HCT116 (cell line): Measurements from ENCODE around the gene VSNL1. TPM values are rescaled to one million over a fixed set of nuclear protein-coding genes. Genes with fewer than 3 reads are reported as not detected.

ENCODE experiments used
- ATAC-seq: fragments of 200-7000 bp; cut with Tn5 transposase; 2 replicates; pipeline ENCODE4 v1.9.1; 2020; ENCODE audit warnings: mild to moderate bottlenecking, moderate library complexity
- BruUV-seq: library from RNA; stranded (reverse); fragments of 400-500 nt; replicated peaks from 2 replicates; lab custom pipeline; 2021; lab: Mats Ljungman, UMichigan
- CTCF ChIA-PET: fragments of 300-600 bp; sonication (Branson Sonifier 250); formaldehyde crosslinking; loops from one replicate; lab custom pipeline; 2021; ENCODE audit warnings: antibody characterized with exemption; lab: Charles Lee
- POLR2A ChIA-PET: fragments of 300-600, 350-600 bp; sonication (Branson Sonifier 250); formaldehyde crosslinking; loops from one replicate; lab custom pipeline; 2021; ENCODE audit warnings: antibody characterized with exemption; lab: Charles Lee
- RAD21 ChIA-PET, 2 experiments: fragments of 300-600 bp; sonication (Branson Sonifier 250); formaldehyde crosslinking; loops; one replicate each; lab custom pipeline; 2023; ENCODE audit warnings: low total read pairs in 2 of 2; ENCODE audit not compliant: uncharacterized antibody in 2 of 2, unreplicated experiment in 2 of 2, low non-redundant PET in 1 of 2; lab: Charles Lee
- DNase-seq: peaks from one replicate; pipeline ENCODE4 v3.0.0-alpha.2; 2010; ENCODE audit warnings: low read depth, low spot score
- H2AFZ ChIP-seq: fragments of 200-600 bp; shearing (Covaris generic), sonication (generic); 2 replicates; pipeline ENCODE4 v1.6.1; 2017; ENCODE audit warnings: low read depth, mixed run types, mixed read lengths, antibody characterized with exemption, low read length; ENCODE audit not compliant: poor library complexity, severe bottlenecking
- H3K27ac ChIP-seq: 2 replicates; pipeline ENCODE4 v1.5.1; 2012; ENCODE audit warnings: low read depth, low read length
- H3K27me3 ChIP-seq: fragments of 200-600 bp; sonication (generic); 2 replicates; pipeline ENCODE4 v1.6.1; 2016; ENCODE audit warnings: mixed run types, low read length, mixed read lengths; ENCODE audit not compliant: insufficient read depth
- H3K36me3 ChIP-seq, 2 experiments: fragments of 200-500 bp in 1 of 2; fragments of 200-600 bp in 1 of 2; sonication (Bioruptor generic) in 1 of 2; sonication (generic) in 1 of 2; 2 replicates each; pipeline versions ENCODE4 v1.5.1 to v1.6.1; 2014 to 2016; ENCODE audit warnings: low read length in 2 of 2, inconsistent platforms in 1 of 2, mixed read lengths in 1 of 2, mixed run types in 1 of 2; ENCODE audit not compliant: insufficient read depth in 2 of 2, control insufficient read depth in 1 of 2
- H3K4me1 ChIP-seq, 2 experiments: fragments of 200-600 bp in 1 of 2; sonication (generic) in 1 of 2; 2 replicates each; pipeline versions ENCODE4 v1.5.1 to v1.6.1; 2012 to 2017; ENCODE audit warnings: low read length in 2 of 2, inconsistent platforms in 1 of 2, mild to moderate bottlenecking in 1 of 2, mixed read lengths in 1 of 2, mixed run types in 1 of 2, moderate library complexity in 1 of 2; ENCODE audit not compliant: insufficient read depth in 2 of 2, control insufficient read depth in 1 of 2
- H3K4me2 ChIP-seq: fragments of 200-600 bp; sonication (generic); 2 replicates; pipeline ENCODE4 v1.6.1; 2017; ENCODE audit warnings: mixed run types, low read length, mixed read lengths
- H3K4me3 ChIP-seq, 2 experiments: fragments of 200-600 bp in 1 of 2; sonication (generic) in 1 of 2; replicated peaks in 1 of 2; 2 replicates each; pipeline ENCODE4 v1.5.1; 2011 to 2016; ENCODE audit warnings: low read length in 2 of 2, control low read depth in 1 of 2, low read depth in 1 of 2, mild to moderate bottlenecking in 1 of 2, mixed read lengths in 1 of 2, mixed run types in 1 of 2
- H3K79me2 ChIP-seq: fragments of 200-600 bp; sonication (generic); 2 replicates; pipeline ENCODE4 v1.6.1; 2017; ENCODE audit warnings: mild to moderate bottlenecking, mixed run types, low read length, moderate library complexity, mixed read lengths; ENCODE audit not compliant: insufficient read depth
- H3K9ac ChIP-seq: fragments of 200-600 bp; sonication (generic); 2 replicates; pipeline ENCODE4 v1.6.1; 2016; ENCODE audit warnings: low read length, mixed read lengths
- H3K9me2 ChIP-seq: fragments of 200-600 bp; sonication (generic), shearing (Covaris generic); 2 replicates; pipeline ENCODE4 v1.6.1; 2017; ENCODE audit warnings: mixed run types, mild to moderate bottlenecking, moderate library complexity; ENCODE audit not compliant: insufficient read depth
- H3K9me3 ChIP-seq, 2 experiments: fragments of 200-500 bp in 1 of 2; fragments of 200-600 bp in 1 of 2; sonication (Bioruptor generic) in 1 of 2; sonication (generic) in 1 of 2; 2 replicates each; pipeline ENCODE4 v1.6.1; 2014 to 2017; ENCODE audit warnings: low read length in 2 of 2, mixed read lengths in 2 of 2, inconsistent platforms in 1 of 2, low read depth in 1 of 2, mild to moderate bottlenecking in 1 of 2, mixed run types in 1 of 2, moderate library complexity in 1 of 2; ENCODE audit not compliant: control insufficient read depth in 1 of 2, insufficient read depth in 1 of 2
- H4K20me1 ChIP-seq: fragments of 200-600 bp; sonication (generic), shearing (Covaris generic); 2 replicates; pipeline ENCODE4 v1.6.1; 2017; ENCODE audit warnings: mixed run types, mild to moderate bottlenecking, moderate library complexity; ENCODE audit not compliant: insufficient read depth
- EZH2phosphoT487 ChIP-seq: fragments of 200-600 bp; IDR thresholded peaks from 2 replicates; pipeline ENCODE4 v1.6.1; 2018; ENCODE audit warnings: antibody characterized with exemption, borderline replicate concordance
- JUND ChIP-seq: IDR thresholded peaks from 2 replicates; pipeline ENCODE4 v1.6.1; 2012
- POLR2AphosphoS5 ChIP-seq: IDR thresholded peaks from 2 replicates; pipeline ENCODE4 v1.6.1; 2011; ENCODE audit warnings: mild to moderate bottlenecking, low read depth, low read length, moderate library complexity
- SIN3A ChIP-seq: IDR thresholded peaks from 2 replicates; pipeline ENCODE4 v1.6.1; 2012; ENCODE audit warnings: low read depth
- ZFX ChIP-seq: fragments of 450-650 bp; IDR thresholded peaks from 2 replicates; pipeline ENCODE4 v1.6.1; 2017
- intact Hi-C: fragments of 100-400 bp; cut with micrococcal nuclease; formaldehyde crosslinking; loops from 2 replicates; pipeline ENCODE4 v1.10.0; 2022
- total RNA-seq: library from RNA; stranded (reverse); gene quantifications from one replicate; pipeline ENCODE4 v1.2.1, GENCODE V29; 2021; ENCODE audit not compliant: unreplicated experiment
- TF ChIP-seq, protein P1 (sequence below): IDR thresholded peaks from 2 replicates; pipeline ENCODE4 v1.6.1; 2012
- TF ChIP-seq, protein P2 (sequence below): IDR thresholded peaks from 2 replicates; pipeline ENCODE4 v1.6.1; 2012
- TF ChIP-seq, protein P3 (sequence below): IDR thresholded peaks from 2 replicates; pipeline ENCODE4 v1.6.1; 2012; ENCODE audit warnings: low read depth

Gene VSNL1
- total RNA-seq, 1 experiment from 2014 or later, result 4.6 TPM

DNA sequence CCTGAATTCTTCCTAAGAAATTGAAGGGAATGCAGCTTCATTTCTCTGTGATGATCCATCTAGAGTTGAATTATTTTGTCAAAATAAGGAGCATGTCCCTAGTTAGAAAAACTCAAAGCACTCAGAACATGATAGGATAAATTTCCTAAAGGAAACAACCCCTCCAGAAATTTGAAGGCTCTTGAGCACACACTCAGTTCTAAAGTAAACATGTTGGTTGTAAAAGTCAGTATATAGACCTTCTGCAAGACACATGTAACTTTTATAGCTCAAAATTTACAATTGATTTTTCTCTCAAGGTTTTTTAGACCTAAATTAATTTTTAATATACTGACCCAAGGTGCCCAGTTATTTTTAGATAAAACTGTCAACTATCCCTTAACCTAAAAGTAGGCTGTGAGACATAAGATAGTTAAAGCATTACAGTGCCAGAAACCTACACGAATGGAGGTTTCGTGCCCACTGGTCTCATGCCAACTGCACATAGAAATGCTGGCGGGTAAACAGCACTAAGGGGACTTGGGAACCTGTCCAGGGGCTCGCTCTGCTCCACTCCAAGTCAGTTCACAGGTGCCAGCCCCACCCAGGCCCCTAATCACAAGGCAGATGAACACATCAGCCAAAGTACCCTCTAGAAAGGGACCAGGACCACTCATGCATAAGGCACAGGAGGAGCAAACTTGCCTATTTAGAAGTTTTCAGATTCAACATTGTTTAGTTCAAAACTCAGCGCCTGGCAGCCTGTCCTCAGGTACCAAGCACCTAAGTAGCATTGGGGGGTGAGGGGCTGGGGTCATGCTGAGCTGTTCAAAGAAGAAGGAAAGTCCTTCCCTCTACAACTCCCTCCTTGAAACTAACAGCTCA is 106.6 kb downstream of the VSNL1 start:
- H3K36me3 ChIP-seq, result no peaks in the 10 kb centered on the region
- H3K27ac ChIP-seq, result no peak overlapping the region
- ChIA-PET RAD21 (interaction anchor here in 1 of 2 experiments (0.9 kb wide), 1 partner anchor 24 kb away, joined by 4 read pairs; no protein-coding TSS in a partner anchor), POLR2A (no interaction called here), CTCF (interaction anchor here (1.4 to 4.6 kb wide), 2 partner anchors 12 to 24 kb away, joined by 4 to 41 read pairs; no protein-coding TSS in a partner anchor)
- H3K4me2 ChIP-seq, result no peak overlapping the region
- no peak for DNase-seq
- no peak overlapping the region for H3K4me3 ChIP-seq
- no peaks in the 10 kb centered on the region for H3K27me3 ChIP-seq
- no peak for ATAC-seq
- no peak for TF ChIP-seq POLR2AphosphoS5
- TF ChIP-seq EZH2phosphoT487, result no peak
- TF ChIP-seq SIN3A, result no peak
- no peak for TF ChIP-seq ZFX
- TF ChIP-seq, protein P1, sequence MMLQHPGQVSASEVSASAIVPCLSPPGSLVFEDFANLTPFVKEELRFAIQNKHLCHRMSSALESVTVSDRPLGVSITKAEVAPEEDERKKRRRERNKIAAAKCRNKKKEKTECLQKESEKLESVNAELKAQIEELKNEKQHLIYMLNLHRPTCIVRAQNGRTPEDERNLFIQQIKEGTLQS, result no peak
- TF ChIP-seq, protein P2, sequence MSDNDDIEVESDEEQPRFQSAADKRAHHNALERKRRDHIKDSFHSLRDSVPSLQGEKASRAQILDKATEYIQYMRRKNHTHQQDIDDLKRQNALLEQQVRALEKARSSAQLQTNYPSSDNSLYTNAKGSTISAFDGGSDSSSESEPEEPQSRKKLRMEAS, result no peak
- no peak for TF ChIP-seq JUND
- TF ChIP-seq, protein P3, sequence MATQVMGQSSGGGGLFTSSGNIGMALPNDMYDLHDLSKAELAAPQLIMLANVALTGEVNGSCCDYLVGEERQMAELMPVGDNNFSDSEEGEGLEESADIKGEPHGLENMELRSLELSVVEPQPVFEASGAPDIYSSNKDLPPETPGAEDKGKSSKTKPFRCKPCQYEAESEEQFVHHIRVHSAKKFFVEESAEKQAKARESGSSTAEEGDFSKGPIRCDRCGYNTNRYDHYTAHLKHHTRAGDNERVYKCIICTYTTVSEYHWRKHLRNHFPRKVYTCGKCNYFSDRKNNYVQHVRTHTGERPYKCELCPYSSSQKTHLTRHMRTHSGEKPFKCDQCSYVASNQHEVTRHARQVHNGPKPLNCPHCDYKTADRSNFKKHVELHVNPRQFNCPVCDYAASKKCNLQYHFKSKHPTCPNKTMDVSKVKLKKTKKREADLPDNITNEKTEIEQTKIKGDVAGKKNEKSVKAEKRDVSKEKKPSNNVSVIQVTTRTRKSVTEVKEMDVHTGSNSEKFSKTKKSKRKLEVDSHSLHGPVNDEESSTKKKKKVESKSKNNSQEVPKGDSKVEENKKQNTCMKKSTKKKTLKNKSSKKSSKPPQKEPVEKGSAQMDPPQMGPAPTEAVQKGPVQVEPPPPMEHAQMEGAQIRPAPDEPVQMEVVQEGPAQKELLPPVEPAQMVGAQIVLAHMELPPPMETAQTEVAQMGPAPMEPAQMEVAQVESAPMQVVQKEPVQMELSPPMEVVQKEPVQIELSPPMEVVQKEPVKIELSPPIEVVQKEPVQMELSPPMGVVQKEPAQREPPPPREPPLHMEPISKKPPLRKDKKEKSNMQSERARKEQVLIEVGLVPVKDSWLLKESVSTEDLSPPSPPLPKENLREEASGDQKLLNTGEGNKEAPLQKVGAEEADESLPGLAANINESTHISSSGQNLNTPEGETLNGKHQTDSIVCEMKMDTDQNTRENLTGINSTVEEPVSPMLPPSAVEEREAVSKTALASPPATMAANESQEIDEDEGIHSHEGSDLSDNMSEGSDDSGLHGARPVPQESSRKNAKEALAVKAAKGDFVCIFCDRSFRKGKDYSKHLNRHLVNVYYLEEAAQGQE, result no peak
- H3K9ac ChIP-seq, result no peak overlapping the region
- BruUV-seq, result no TSS peak
- no peaks in the 10 kb centered on the region for H4K20me1 ChIP-seq
- no peak overlapping the region for H2AFZ ChIP-seq
- intact Hi-C loops, result loop anchor here (2.0 kb wide), 1 partner anchor 106 kb away; the partner anchor contains the start of gene VSNL1
- H3K9me2 ChIP-seq, result no peaks in the 10 kb centered on the region
- H3K4me1 ChIP-seq, result peaks cover 6 to 39% of the 10 kb centered on the region in 2 experiments
- no peaks in the 10 kb centered on the region for H3K79me2 ChIP-seq
- no peaks in the 10 kb centered on the region for H3K9me3 ChIP-seq
